RWPE2 (cell line): ENCODE data around the gene SLC39A2.

Experiments
- ATAC-seq: fragments of 200-7000 bp; cut with Tn5 transposase; 3 replicates; pipeline ENCODE4 v1.9.1; 2021; ENCODE audit warnings: low read depth
- DNase-seq: peaks from one replicate; pipeline ENCODE4 v3.0.0-alpha.2; 2020; ENCODE audit warnings: low spot score
- H3K27ac ChIP-seq: fragments of 450-650 bp; 2 replicates; pipeline ENCODE4 v1.5.1; 2017; ENCODE audit warnings: mild to moderate bottlenecking; ENCODE audit not compliant: poor library complexity, severe bottlenecking
- H3K27me3 ChIP-seq: fragments of 250-450 bp; sonication (Bioruptor Pico); 2 replicates; pipeline ENCODE4 v1.5.1; 2021; ENCODE audit warnings: mild to moderate bottlenecking, moderate library complexity; ENCODE audit not compliant: insufficient read depth, poor library complexity, severe bottlenecking
- H3K36me3 ChIP-seq: fragments of 250-450 bp; sonication (Bioruptor Pico); 2 replicates; pipeline ENCODE4 v1.5.1; 2020; ENCODE audit warnings: low read depth, mild to moderate bottlenecking, moderate library complexity
- H3K4me1 ChIP-seq: fragments of 250-450 bp; sonication (Bioruptor Pico); 2 replicates; pipeline ENCODE4 v1.5.1; 2021; ENCODE audit warnings: mild to moderate bottlenecking, moderate library complexity; ENCODE audit not compliant: insufficient read depth, poor library complexity, severe bottlenecking
- H3K4me3 ChIP-seq: fragments of 250-450 bp; sonication (Bioruptor Pico); 2 replicates; pipeline ENCODE4 v1.5.1; 2021; ENCODE audit warnings: mild to moderate bottlenecking, moderate library complexity; ENCODE audit not compliant: severe bottlenecking
- H3K9me3 ChIP-seq: fragments of 250-450 bp; sonication (Bioruptor Pico); 2 replicates; pipeline ENCODE4 v1.5.1; 2021; ENCODE audit warnings: mild to moderate bottlenecking, moderate library complexity; ENCODE audit not compliant: severe bottlenecking
- CTCF ChIP-seq: fragments of 450-650 bp; IDR thresholded peaks from one replicate; pipeline ENCODE4 v1.5.1; 2017; ENCODE audit warnings: mild to moderate bottlenecking, moderate library complexity; ENCODE audit not compliant: poor library complexity, severe bottlenecking

Gene SLC39A2

DNA sequence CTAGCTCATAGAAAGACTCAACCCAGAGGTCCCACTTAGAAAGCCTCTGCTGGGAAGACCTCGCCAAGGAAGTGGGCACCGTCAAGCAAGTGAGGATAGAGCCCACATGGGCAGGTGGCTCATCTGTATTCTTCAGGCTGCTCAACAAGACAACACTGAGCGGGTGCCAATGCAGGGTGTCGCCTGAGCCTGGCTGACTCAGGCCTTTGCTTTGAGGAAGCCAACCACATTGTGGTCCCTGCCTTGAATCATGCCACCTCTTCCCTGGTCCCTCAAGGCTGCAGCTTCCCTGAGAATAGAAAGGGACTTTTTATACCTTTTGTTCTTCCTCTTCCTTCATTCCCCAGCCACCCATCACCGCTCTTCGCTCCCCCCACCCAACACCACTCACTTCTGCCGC is 37.7 kb downstream of the SLC39A2 start:
- DNase-seq = no peak
- no peak for ATAC-seq
- H3K4me1 ChIP-seq = peaks cover 20% of the 10 kb centered on the region

DNA sequence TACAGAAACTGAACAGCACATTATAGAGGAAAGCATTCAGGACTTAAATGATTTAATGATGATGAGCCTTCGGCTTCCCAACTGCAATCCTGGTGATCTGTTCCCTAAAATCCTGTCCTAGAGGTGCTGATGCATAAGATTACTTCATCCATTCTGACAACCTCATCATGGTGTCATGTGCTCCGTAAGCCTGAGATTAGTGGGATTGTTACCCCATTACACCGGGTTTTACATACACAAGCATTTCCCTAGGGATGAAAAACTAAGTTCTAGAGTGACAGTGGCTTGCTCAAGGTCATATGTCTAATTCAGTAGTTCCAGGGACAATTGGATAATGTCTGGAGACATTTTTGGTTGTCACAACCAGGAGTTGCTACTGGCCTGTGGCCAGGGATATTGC is 38.1 kb downstream of the SLC39A2 start:
- no peak overlapping the region for H3K4me3 ChIP-seq
- H3K4me1 ChIP-seq = peaks cover 24% of the 10 kb centered on the region
- H3K36me3 ChIP-seq = no peaks in the 10 kb centered on the region
- H3K27me3 ChIP-seq = no peaks in the 10 kb centered on the region
- H3K9me3 ChIP-seq = no peaks in the 10 kb centered on the region
- ATAC-seq (no peak), DNase-seq (no peak)
- no peak overlapping the region for H3K27ac ChIP-seq
- no peak for TF ChIP-seq CTCF

More for the DNA sequence above, 37.7 kb downstream of the SLC39A2 start:
- H3K36me3 ChIP-seq = no peaks in the 10 kb centered on the region
- no peak overlapping the region for H3K27ac ChIP-seq
- H3K9me3 ChIP-seq = no peaks in the 10 kb centered on the region
- no peak overlapping the region for H3K4me3 ChIP-seq
- no peak for TF ChIP-seq CTCF
- H3K27me3 ChIP-seq = no peaks in the 10 kb centered on the region

DNA sequence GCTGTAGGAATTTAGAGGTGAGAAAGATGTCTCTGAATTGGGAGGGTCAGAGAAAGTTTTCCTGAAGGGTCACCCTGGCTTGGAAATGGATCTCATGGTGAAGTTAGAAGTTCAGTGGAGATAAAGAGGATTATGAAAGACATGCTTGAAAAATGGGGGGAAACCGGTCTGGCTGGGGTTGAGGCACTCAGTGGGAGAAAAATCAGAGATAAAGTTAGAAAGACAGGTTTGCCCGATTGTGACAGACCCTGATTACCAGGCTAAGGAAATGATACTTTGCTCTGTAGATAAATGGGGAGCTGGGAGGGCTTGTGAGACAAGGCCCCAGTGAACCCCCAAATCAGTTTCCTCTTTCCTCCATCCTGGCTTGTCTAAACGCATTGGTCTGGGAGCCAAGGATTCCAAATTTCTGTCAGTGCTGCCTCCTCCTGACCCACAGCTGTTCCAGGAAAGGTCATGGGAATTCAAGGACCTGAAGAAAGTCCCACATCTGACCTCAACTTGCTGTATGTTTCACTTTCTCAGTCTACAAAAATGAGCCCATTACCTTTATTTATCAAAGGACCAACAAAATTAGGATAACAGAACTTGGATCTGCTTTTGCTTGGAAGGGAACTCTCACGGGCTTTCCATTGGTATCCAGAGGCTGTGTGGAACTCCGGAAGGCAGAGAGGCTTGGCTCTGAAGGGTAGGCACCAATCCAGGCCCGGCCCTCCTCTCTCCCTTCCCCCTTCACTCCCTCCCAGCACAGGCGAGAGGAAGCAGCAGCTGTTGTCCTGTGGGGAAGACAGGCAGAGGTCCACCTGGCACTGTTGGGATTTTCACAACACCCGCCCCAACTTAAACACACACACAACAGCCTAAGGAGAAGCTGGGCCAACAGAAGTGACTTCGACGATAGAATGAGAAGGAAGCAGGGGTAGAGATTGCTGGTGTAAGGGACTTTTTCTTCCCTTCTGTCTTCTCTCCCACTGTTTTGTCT is 39.6 kb downstream of the SLC39A2 start:
- peaks cover 33% of the 10 kb centered on the region for H3K4me1 ChIP-seq
- H3K27ac ChIP-seq = no peak overlapping the region
- no peak for DNase-seq
- H3K4me3 ChIP-seq = no peak overlapping the region
- H3K36me3 ChIP-seq = no peaks in the 10 kb centered on the region
- TF ChIP-seq CTCF = no peak
- no peaks in the 10 kb centered on the region for H3K9me3 ChIP-seq
- H3K27me3 ChIP-seq = no peaks in the 10 kb centered on the region
- ATAC-seq = no peak

GRCh38 chr14:21039585-21040369 is 40.7 kb downstream of the SLC39A2 start:
- DNase-seq (no peak), ATAC-seq (peak; percentile 65)
- H3K36me3 ChIP-seq = no peaks in the 10 kb centered on the region
- peak; percentile 93 for TF ChIP-seq CTCF
- H3K27me3 ChIP-seq = no peaks in the 10 kb centered on the region
- no peaks in the 10 kb centered on the region for H3K9me3 ChIP-seq
- H3K27ac ChIP-seq = peak overlapping the region; percentile 83
- no peak overlapping the region for H3K4me3 ChIP-seq
- H3K4me1 ChIP-seq = peaks cover 33% of the 10 kb centered on the region
